GM21576 (cell line): ENCODE measurements around the gene GMIP.

Source experiments
- ATAC-seq: cut with Tn5 transposase; IDR thresholded peaks from one replicate; pipeline ENCODE4 v1.9.1; 2021; ENCODE audit warnings: mild to moderate bottlenecking, moderate library complexity; ENCODE audit not compliant: unreplicated experiment

GMIP gene

DNA sequence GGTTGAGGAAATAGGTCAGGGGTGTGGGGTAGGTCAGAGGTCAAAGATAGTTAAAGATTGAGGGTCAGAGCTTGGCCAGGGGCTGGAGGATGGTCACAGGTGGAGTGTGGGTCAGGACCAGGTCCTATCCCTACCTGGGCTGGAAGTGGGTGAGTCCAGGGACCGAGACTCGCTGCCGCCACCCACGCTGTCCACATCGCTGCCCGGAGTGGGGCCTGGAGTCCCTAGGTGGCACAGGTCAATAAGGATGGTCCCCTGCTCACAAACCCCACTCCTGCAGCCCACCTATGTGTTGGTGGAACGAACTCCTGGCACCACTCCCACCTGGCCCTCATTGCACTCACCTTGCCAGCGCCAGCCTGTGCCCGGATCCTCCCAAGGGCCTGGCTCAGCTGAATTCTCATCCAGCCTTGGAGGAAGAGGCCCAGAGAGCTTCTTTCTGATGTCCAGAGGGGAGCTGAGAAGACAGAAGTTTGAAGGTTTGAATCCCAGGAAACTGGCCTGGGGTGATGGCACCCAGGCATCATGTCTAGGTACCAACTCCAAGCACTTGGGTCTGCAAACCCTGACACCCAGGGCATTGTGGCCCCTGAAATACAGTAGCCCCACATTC is 6.8 kb downstream of the GMIP start:
- no peak for ATAC-seq

GRCh38 chr19:19635313-19635702 is 8.1 kb downstream of the GMIP start:
- no peak for ATAC-seq

DNA sequence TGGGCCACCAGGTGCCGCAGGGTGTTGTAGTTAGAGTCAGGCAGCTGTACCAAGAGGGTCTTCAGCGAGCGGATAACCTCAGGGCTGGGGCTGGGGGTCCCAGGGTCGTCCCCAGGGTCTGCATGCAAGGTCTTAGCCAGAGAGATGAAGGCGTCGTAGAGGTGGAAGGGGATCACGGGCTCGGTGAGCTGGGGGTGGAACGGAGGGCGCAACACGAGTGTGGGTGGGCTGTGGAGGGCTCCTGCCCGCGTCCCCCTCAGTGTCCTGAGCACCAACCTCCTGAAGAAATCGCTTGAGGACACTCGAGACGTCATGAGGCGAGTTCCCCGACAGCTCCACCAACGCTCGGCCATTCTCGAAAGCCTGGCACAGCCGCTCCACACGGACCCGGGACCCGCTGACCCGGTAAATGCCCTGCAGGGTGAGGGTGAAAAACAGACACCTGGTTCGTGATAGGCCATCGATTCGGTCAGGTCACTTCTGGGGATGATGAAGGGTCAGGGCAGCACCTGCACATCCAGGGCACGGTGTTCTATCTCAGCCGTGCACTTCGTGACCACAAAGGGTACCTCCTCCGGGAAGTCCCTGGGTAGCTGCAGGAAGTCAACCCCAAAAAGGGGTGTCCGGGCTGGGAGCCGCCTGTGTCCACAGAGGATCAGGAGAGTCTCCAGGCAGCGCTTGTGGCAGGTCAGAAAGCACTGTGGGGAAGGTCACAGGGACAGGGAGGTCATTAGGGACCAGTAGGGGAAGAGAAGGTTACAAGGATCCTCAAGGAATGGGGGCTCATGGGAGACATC is 8.7 kb downstream of the GMIP start:
- ATAC-seq, result no peak

- ATAC-seq, result no peak
These were observed 9.5 kb downstream of the GMIP start for GRCh38 chr19:19633711-19634515.

GRCh38 chr19:19632661-19633060 is 10.8 kb downstream of the GMIP start:
- ATAC-seq, result no peak

DNA sequence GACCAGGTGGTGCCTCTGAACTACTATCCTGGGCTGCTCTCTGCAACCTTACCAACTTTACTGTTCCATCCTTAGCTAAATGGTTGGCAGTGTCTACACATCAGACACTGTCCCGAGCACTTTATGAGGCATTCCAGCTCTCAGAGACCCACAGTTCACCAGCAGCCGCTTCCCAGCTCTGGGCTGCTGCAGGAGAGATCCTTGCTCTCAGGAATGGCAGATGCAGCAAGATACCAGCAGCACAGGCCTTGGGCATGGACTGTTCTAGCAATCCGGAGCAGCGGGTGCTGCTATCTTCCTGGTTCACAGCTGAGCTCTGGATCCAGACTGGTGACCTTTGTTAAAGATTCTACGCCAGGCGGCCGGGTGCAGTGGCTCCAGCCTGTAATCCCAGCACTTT is 12.1 kb downstream of the GMIP start:
- no peak for ATAC-seq

DNA sequence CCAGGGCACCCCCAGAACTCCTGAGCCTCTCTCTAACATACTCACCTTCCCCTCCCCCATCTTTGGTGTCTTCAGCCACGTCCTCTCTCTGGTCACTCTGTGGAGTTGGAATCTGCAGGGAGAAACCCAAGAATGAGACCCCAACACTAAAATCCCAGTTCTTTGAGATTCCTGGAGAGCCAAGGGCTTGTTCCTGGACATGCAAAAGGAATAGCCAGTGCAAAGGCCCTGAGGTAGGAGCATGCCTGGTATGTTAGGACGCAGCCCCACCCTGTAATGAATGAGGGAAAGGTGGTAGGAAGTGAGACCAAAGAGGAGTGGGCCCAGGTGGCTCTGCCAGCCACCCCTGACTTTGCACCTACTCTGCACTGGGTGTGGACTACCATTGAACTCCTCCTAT is 13.0 kb downstream of the GMIP start:
- no peak for ATAC-seq

DNA sequence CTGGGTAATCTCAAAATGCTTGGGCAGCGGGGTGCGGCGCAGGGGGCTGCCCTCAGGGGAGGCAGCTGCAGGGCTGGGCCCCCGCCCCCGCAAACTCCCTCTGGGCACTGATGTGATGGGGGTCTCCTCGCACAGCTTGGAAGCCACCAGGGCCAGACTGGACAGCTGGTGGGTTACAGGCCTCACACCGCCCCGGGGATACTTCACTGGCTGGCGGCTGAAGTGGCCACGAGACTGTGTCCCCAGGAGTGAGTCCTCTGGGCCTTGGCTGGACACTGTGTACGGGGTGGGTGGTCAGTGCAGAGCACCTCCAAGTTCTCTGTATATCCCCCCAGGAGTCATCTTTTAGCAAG is 13.4 kb downstream of the GMIP start:
- no peak for ATAC-seq

DNA sequence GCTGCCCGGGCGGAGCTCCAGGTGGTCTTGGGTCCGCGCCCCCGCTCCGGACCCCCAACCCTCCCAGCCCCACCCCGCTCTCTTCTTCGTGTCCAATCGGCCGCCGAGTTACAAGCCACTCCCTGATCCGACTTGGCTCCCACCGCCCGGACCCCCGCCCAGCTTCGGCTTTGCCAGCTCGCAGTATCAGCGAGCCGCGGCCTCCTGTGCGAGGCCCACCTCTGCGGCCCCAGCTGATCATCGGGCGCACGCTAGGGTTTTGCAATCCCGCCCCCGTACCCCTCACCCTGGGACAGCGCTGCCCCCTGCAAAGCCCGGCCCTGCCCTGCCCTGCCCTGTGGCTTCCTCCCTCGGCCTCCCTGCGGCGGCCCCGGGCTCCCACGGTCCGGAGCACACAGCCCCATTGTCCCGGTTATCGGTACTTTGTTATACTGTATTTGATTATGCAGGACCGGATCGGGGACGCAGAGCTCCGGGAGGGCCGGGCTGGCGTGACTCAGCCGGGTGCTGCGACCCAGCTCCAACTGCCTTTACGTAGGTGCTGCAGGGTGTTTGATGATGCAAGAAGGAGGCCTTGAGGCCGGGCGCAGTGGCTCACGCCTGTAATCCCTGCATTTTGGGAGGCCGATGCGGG is 14.8 kb downstream of the GMIP start:
- no peak for ATAC-seq

DNA sequence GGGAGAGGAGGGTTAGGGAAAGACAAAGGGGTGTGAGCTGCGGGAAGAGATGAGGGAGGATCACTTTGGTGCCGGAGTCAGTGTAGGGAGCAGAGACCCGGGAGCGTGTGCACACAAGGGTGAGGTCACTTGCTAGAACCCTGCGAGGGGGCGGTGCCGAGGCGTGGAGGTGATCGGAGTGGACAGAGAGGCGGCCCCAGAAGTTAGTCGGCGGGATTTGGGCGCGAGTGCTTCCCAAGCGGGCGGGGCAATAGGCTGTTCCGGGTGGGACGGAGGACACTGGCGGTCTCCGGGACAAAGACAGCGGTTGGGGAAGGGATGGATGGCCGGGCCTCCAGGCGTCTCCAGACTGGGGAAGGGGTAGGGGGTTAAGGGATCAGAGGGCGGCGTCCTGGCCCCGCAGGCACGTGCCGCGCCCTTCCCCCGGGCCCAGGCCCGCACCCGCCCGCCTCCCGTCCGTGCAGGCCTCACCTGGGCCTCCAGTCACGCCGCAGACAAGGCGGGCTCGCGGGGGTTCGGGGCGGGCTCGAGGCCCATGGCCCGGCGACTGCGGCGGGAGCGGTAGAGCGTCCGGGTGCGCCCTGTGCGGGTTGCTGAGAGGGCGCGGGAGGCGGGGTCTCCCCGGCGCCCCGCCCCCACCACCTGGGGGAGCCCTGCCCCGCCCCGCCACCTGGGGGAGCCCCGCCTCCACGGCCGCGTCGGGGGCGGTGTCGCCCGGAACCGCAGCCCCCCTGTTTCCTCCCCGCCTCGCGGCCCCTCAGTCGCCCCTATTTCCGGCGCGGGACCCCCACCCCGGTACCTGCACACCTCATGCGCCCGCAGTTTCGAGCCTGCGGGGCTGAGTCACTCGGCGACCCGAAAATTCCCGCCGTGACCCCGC is 15.6 kb downstream of the GMIP start, which contains the start of gene LPAR2:
Gene LPAR2, minus strand, starts transcription at position 600 of the 880 bp plus-strand sequence. CDS start 945 bp downstream, outside the sequence.
- peak; percentile 58 for ATAC-seq

GRCh38 chr19:19626516-19627472 is 16.7 kb downstream of the GMIP start:
- ATAC-seq, result no peak

DNA sequence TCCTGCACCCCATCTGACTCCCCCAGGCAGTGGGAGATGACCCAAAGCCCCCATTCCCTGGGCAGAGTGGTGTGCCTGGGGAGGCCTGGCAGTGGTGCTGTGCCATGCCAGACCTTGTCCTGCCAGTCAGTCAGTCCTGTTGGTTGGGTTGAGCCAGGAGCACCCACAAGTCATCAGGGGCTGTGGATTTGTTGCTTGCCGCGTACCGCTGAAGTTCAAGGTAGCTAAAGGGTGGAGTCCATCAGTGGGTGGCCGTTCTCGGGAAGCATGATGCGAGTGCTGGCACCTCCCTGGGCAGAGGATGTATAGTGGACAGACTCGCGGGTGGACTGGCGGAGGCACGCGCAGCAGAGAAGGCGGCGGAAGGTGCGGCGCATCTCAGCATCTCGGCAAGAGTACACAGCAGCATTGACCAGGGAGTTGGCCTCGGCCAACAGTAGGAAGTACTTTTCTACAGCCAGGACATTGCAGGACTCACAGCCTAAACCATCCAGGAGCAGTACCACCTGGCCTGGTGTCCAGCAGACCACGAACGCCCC is 19.4 kb downstream of the GMIP start:
- ATAC-seq, result no peak

GRCh38 chr19:19623383-19623782 is 20.1 kb downstream of the GMIP start:
- no peak for ATAC-seq

- ATAC-seq, result no peak
These were observed 23.6 kb downstream of the GMIP start for GRCh38 chr19:19619849-19620210.

DNA sequence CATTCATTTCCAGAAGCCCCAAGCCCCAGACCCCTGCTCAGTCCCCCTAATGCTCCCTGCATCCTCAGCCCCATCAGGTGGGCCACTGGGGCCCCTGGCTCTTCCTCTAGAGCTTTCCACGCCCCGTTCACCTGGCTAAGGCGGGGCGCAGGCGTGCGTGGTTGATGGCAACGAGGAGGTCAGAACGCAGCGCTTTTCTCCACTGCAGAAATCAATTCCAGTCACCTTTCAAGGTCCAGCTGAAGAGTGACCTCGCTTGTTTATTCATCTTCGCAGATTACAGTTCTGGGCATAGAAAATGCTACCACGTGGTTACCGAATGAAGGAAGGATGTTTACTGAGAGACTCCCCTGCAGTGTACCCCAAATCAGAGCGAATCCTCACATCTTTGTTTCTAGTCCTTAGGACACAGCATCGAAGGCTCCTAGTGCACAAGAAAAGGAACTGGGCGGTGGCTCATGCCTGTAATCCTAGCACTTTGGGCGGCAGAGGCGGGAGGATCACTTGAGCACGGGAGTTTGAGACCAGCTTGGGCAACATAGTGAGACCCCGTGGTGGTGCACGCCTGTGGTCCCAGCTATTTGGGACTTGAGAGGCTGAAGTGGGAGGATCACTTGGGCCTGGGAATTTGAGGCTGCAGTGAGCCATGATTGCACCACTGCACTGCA is 24.1 kb downstream of the GMIP start:
- no peak for ATAC-seq

DNA sequence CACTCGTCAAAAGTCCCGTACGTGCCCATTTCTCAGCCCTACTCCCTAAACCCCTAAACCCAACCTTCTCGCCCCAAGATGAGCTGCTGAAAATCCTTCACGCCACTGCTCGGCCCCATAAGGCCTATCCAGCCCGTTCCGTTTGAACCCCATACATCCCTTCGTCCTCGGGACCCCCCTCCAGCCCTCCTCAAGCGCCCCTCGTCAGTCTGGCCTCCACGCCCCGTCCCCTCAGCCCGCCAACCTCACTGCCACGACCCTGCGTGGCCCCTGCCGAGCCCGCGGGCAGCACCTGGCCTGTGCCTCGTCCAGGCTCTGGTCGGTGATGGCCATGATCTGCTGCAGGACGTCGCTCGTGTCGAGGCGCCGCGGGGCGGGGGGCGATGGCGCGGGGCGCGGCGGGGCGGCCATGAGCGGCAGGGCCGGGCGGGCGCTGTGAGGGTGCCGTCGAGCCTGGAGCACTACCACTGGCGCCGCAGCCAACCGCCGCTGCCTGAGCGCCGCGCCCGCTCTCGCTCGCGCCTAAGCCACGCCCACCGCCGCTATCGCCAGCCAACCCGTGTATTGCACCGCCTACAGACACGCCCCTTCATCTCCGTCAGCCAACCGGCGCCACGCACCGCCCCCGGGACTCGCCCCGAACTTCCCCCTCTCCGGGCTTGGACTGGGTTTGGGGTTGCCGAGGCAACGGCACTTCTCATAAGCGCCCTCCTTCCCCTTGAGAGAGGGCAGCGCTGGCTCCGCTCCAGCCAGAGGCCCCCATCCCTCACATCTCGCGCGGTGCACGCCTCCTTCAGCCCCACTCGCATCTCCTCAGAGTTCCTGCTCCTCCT is 25.0 kb downstream of the GMIP start, which contains the start of gene PBX4:
Gene PBX4, minus strand, starts transcription at position 469 of the 833 bp plus-strand sequence. Its CDS starts 58 bp downstream, at position 411.
- ATAC-seq, result peak; percentile 95

DNA sequence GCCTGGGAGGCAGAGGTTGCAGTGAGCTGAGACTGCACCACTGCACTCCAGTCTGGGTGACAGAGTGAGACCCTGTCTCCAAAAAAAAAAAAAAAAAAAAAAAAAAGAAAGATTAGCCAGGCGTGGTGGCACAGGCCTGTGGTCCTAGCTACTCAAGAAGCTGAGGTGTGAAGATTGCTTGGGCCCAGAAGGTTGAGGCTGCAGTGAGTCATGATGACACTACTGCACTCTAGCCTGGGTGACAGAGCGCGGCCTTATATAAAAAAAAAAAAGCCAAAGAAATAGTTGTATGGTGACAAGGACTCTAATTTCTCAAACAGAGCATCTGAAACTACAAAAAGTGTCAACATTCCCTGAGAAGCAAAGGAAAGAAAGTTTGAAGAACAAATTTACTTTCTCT is 28.4 kb downstream of the GMIP start:
- no peak for ATAC-seq
